A172 (cell line): ENCODE measurements around the gene DPP4. TPM values are rescaled to one million over a fixed set of nuclear protein-coding genes. Genes with fewer than 3 reads are reported as not detected.
A peak's percentile ranks its signal among the peaks of the same experiment; 100 is the strongest.
"Not testable (repeated sequence)": the region's sequence is repeated elsewhere in the genome, so short reads cannot be mapped to it uniquely, and the experiment has no call there.

Source experiments
- DNase-seq: peaks from one replicate; pipeline ENCODE4 v3.0.0-alpha.2; 2015; ENCODE audit warnings: low spot score
- total RNA-seq: library from RNA; depleted of rRNA; stranded (reverse); fragments of >200 nt; shearing (Covaris generic); gene quantifications from 2 replicates; pipeline ENCODE4 v1.2.3, GENCODE V29; 2014

DPP4 gene
- total RNA-seq, 1 experiment from 2014 or later = 0.03 TPM

- peak; percentile 32 for DNase-seq
Observed at GRCh38 chr2:162058973-162059668, 14.9 kb downstream of the DPP4 start.

GRCh38 chr2:162057426-162057825 is 16.6 kb downstream of the DPP4 start:
- DNase-seq = no peak

- DNase-seq = peak; percentile 18
Observed at GRCh38 chr2:162056796-162057399, 17.1 kb downstream of the DPP4 start.

DNA sequence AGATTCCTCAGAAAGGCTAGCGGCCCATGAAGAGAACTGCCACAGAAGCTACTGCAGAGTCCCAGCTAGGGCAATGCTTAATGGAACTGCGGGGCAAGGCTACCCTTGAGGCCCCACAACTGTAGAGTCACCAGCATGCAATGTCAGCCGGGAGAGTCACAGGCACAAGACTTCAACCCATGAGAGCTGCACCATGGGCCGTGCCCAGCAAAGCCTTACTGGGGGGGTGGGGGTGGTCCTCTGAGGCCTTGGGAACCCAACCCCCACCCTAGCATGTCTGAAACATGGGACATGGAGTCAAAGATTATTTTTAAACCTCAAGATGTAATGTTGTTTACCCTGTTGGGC is 20.2 kb downstream of the DPP4 start:
- no peak for DNase-seq

GRCh38 chr2:162053066-162053807 is 20.8 kb downstream of the DPP4 start:
- DNase-seq = no peak

DNA sequence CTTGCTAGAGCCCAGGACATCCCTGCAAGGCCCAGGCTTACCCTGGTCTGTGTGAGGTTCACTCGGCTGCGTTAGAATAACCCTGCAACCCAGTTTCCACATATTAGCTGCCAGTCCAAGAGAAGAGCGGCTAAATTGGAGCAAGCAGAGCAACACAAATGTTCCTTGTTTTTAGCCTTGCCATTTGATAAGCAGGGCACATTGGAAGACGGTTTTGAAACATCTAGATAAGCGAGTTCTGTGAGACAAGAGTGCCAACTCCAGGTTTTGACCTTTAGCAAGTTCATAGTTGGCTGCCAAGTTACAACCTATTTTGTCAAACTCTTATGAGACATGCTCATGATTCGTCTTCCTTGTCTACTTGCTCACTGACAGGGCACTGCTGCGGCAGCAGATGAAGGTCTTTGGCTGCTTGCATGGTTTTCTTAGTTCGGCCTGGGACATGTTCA is 23.5 kb downstream of the DPP4 start:
- DNase-seq = no peak

DNA sequence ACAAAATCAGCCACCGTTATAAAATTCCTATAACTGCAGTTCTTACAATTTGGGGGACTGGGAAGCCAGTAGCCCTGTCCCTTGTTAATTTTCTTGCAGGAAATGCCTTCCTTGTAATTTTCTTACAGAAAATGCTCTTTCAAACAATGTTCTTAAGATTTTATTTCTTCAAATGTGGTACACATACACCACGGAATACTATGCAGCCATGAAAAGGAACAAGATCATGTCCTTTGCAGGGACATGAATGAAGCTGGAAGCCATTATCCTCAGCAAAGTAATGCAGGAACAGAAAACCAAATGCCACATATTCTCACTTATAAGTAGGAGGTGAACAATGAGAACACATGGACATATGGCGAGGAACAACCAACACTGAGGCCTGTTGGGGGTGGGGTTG is 24.9 kb downstream of the DPP4 start:
- DNase-seq = not testable (repeated sequence)

DNA sequence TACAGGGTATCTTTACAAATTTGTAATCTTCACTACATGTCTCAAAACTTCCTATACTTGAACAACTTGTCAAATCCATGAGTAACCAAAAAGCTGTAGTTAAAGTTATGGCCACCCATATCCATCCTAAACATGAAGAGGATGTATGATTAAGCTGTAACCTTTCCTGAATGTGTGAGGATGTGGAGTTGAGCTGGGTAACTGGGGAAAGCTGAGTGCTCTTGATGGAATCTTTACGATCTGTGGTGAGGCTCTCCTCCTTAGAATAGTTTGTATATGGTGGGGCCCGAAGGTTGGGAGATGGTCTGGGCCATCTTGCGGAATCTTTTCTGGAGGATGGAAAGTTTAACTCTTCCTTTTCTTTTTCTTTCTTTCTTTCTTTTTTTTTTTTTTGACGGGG is 29.4 kb downstream of the DPP4 start:
- no peak for DNase-seq

DNA sequence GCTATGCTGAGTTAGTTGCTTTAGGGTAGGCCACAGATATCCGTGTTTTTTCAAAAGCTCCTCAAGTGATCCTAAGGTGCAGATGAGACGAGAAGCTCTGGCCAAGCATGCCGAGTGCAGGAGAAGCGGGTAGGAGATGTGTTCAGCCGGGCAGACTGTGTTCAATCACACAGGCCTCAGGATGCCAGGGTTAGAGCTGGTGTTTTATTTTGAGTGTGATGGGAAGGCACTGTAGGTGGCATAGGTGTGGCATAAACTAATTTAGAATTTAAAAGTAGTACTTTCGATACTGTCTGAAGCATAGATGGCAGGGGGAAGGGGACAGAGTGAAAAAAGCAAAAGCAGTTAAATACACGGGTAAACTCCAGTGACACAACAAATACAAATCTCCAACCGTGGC is 30.9 kb downstream of the DPP4 start:
- no peak for DNase-seq

- no peak for DNase-seq
Observed at GRCh38 chr2:162041485-162041884, 32.5 kb downstream of the DPP4 start.

DNA sequence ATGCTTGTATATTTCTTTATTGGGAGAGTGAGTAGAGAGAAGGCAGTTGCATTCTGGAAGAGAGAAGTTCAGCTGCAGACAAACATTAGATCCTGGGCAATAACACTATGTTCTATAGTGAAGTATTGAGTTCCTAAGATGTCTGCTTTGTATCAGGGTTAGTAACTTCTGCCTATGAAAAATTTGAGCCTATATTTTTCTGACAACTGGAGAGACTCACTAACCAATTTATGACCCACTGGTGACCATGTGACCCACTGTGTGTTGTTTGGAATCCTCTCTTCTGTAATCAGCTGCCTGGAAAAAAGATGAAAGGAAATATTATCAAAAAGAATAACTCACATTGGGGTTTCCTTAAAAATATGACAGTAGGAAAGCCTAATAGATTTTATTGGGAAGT is 35.3 kb downstream of the DPP4 start:
- DNase-seq = no peak

- DNase-seq = no peak
Observed at GRCh38 chr2:162037886-162038285, 36.1 kb downstream of the DPP4 start.

- DNase-seq = no peak
Observed at GRCh38 chr2:162037028-162037795, 36.8 kb downstream of the DPP4 start.

- no peak for DNase-seq
Observed at GRCh38 chr2:162035981-162036380, 38.0 kb downstream of the DPP4 start.

DNA sequence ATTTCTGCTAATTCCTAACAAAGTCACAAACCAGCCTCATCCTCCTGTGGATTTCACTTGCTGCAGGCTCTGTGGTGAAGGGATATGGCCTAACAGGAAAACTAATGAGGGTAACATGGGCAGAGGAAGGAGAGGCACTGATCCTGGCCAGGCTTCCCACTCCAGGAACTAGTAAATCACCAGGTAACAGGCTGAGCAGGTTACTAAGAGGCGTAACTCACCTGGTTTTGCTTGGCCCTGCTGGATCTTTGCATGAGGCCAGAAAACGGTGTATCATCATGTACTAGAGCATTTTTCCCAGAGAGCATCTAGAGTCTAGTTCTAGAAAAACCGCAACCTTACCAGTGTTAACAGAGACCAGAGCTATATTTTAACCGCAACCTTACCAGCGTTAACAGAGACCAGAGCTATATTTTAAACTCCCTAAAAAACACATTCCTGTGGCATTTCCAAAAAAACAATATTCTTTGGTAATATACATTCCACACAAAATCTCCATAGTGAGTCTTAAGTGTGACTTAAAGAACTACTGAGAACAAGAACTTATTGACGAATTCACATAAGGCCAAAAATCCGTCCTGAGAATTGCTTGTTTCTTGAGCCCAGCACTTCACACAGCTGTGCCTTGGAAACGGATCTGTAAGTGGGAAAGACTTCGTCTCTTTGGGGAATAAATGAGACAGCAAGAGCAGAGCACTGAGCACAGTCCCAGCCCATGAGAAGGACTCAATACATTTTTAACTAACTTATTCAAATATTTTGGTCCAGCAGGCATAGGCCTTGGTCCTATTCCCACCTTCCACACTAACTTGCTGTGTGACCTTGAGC is 43.4 kb downstream of the DPP4 start:
- DNase-seq = no peak

- DNase-seq = peak; percentile 88
Observed at GRCh38 chr2:162029287-162029901, 44.6 kb downstream of the DPP4 start.

GRCh38 chr2:162028511-162028910 is 45.5 kb downstream of the DPP4 start:
- no peak for DNase-seq

GRCh38 chr2:162025121-162025911 is 48.7 kb downstream of the DPP4 start:
- DNase-seq = peak; percentile 28

GRCh38 chr2:162022290-162022945 is 51.6 kb downstream of the DPP4 start:
- DNase-seq = peak; percentile 37
